NCI-H82 treated with DMSO at 0.1 percent for 48 hours (cell line): ENCODE data around the gene GOLGB1.
"Not testable (repeated sequence)": the region's sequence is repeated elsewhere in the genome, so short reads cannot be mapped to it uniquely, and the experiment has no call there.

Experiments
- DNase-seq: peaks from one replicate; lab custom pipeline; 2025; ENCODE audit not compliant: unreplicated experiment; lab: John Stamatoyannopoulos, UW

Gene GOLGB1

GRCh38 chr3:121743106-121743505, 6.4 kb downstream of the GOLGB1 start:
- DNase-seq = not testable (repeated sequence)

- DNase-seq = no peak
These were observed 8.6 kb downstream of the GOLGB1 start for GRCh38 chr3:121740896-121741295.

DNA sequence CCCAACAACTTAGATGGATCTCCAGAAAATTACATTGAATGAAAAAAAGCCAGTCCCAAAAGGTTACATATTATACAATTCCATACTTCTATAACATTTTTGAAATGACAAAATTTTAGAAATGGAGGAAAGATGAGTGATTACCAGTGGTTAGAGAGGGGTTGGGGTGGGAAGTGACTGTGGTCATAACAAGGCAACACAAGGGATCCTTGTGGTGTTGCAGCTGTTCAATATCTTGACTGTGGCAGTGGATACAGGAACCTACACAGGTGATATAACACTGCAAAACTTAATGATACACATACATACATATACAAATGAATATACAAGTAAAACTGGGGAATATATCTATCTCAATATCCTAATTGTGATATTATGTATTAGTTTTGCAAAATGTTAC, 9.6 kb downstream of the GOLGB1 start:
- no peak for DNase-seq

- DNase-seq = no peak
These were observed 11.9 kb downstream of the GOLGB1 start for GRCh38 chr3:121737644-121738043.

DNA sequence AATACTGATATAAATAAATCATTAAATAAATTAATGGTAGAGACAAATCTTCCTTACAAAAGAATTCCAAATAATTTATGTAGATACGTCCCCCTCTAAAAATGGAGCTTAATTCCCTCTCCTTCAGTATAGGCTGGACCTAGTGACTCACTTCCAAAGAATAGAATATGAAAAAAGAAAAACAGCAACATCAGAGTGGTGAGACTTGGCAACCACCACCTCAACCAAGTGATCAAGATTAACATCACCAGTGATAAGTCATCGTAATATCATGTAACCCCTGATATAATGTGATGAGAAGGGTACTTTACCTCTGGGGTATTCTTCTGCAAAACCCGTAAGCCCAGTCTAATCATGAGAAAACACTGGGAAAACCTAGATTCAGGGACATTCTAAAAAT, 13.4 kb downstream of the GOLGB1 start:
- DNase-seq = no peak

DNA sequence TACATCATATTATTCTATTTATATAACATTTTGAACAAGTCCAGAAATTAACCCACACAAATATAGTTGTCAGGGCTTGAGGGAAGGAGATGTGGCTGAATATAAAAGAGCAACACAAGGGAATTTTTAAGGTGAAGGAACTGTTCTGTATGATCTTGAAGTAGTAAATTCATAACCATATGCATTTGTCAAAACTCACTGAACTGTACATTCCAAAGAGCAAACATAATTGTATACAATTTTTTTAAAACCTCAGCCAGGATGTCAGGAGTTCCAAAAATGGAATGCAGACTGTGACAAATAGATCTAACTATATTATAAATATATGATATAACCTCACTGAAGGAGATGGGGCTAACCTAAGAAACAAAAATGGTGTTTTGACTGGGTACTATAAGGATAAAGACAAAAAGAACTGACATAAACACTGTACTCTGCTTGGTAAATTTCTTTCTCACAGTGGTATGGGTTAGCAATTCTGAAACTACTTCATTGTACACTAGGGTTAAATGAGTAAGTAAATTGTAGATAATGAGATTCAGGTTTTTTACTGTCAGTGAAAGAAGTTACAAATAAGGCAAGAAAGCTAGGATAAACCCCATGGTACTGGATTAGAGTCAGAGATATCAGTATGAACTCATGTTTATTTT, 14.4 kb downstream of the GOLGB1 start:
- no peak for DNase-seq

- peak; percentile 27 for DNase-seq
These were observed 18.4 kb downstream of the GOLGB1 start for GRCh38 chr3:121730940-121731687.

DNA sequence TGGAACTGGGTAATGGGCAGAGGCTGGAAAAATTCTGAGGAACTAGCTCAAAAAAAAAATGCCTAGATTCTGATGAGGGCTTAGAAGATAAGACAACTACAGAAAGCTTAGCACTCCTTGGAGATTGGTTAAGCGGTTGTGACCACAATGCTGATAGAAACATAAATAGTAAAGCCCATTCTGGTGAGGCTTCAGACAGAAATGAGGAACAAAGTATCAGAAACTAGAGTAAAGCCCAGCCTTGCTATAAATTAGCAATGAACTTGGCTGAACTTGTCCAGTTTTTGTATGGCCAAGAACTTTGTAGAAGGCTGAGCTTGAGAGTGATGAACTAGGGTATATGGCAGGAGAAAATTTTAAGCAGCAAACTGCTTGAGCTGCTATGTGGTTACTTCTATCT, 25.4 kb downstream of the GOLGB1 start:
- DNase-seq = no peak

- no peak for DNase-seq
These were observed 26.1 kb downstream of the GOLGB1 start for GRCh38 chr3:121723485-121723884.

- DNase-seq = no peak
These were observed 27.1 kb downstream of the GOLGB1 start for GRCh38 chr3:121722411-121722810.

GRCh38 chr3:121720163-121720562, 29.4 kb downstream of the GOLGB1 start:
- no peak for DNase-seq

- DNase-seq = no peak
These were observed 30.1 kb downstream of the GOLGB1 start for GRCh38 chr3:121719423-121719822.

DNA sequence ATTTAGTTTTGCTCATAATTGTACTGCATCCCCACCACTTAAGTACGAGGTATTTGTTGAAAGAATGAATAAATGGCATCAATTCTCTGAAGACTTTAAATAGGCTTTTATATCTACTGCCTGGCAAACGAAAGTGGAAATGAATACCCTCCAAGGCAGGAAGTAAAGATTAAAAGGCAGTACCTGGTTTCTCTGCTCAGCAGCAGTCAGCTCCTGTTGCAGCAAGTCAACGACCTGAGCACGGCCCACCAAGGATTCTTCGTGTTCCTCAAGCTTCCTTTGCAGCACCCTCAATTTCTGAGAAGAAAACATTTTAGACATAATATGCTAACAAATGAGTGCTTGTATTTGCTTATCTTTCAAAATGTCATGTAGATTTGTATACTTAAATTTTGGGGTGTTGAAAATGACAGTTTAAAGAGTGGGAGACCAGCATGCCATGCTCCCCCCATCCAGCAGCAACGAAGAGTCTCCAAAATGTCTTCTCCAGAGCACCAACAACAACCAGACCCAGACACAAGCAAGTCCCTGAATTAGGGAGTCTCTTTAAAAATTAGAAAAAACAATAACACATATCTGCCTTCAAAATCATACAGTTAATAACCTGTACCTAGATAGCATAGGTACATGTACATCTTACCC, 31.2 kb downstream of the GOLGB1 start:
- DNase-seq = no peak

DNA sequence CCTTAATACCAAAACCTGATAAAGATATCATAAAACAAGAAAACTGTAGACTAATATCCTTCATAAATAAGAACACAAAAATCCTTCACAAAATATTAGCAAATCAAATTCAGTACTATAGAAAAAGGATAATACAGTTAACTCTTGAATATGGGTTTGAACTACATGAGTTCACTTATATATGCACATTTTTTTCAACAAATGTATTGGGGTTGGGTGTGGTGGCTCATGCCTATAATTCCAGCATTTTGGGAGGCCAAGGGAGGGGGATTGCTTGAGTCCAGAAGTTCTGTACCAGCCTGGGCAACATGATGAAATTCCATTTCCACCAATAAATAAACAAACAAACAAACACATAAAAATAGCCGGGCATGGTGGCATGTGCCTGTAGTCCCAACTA, 39.2 kb downstream of the GOLGB1 start:
- no peak for DNase-seq

GRCh38 chr3:121707531-121708273, 41.8 kb downstream of the GOLGB1 start:
- no peak for DNase-seq

- DNase-seq = no peak
These were observed 44.0 kb downstream of the GOLGB1 start for GRCh38 chr3:121705541-121705940.

- DNase-seq = no peak
These were observed 45.6 kb downstream of the GOLGB1 start for GRCh38 chr3:121703973-121704372.

DNA sequence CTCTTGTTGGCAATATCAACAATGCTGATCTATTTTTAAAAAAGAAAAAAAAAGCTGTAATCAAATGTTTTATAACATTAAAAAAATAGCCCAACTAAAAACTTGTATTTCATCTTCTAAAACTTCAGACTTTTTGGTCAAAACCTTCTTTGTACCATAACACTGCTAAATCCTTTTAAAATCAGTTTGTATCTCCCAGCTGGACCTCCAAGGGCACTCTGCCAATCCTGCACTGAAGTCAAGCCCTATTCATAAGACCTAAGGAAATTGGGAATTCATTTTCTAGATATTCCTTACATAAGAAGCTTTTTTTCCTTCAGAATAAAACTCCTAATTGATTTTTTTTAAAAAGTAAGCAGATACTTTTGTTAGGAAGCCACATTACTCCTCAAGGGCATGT, 50.6 kb downstream of the GOLGB1 start:
- DNase-seq = no peak

- no peak for DNase-seq
These were observed 51.1 kb downstream of the GOLGB1 start for GRCh38 chr3:121698476-121698875.

DNA sequence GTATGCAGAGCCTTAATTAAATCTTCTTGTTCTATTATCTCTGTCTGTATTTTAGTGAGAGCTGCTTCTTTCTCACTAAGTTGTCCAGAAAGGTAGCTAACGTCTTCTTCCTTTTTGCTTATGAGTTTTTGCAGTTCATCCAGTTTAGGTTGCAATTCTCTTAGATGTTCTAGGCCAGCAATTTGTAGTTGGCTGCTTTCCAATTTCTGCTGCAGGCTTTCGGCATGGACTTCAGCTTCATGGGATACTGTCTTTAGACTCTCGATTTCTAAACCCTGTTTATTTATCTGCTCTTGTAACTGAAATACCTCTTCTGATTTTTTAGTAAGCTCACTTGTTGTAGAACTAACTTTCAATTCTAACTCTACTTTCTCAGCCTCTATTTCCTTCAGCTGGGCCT, 53.4 kb downstream of the GOLGB1 start:
- DNase-seq = no peak

DNA sequence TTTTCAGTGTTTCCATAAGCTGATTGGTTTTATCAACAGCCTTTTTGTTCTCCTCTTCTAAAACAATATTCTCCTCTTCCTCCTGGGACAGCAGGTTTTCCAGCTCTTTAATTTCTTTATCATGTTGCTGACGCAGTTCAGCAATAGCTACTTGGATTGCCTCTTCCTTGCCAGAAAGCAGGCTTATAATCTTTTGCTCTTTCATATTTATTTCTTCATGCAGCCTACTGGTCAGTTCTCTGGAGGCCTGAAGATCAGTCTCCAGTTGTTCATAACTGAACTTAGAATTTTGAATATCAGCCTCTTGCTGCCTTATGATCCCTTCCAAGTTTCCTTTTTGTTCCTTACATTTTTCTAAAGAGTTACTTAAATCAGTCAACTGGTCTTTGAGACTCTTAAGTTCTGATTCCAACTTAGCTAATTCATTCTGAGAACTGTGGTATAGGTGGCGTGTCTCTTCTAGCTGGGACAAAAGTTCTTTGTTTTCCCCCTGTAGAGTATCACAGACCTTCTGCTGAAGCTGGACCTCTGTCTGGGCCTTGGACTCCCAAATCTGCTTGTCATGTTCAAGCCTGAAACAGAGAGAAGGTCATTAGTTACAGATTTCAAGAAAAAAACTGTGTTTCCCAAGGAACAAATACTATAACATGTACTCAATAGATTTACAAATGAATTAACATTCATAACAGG, 57.4 kb downstream of the GOLGB1 start:
- DNase-seq = no peak
